HEK293 (cell line): ENCODE measurements around the gene PDE4B.

Source experiments
- CTCF ChIA-PET: fragments of 350-600 bp; formaldehyde crosslinking; extraction: SDS; loops from one replicate; lab custom pipeline; 2021; ENCODE audit warnings: antibody characterized with exemption; lab: Yijun Ruan, JAX
- POLR2A ChIA-PET: fragments of 300-600 bp; formaldehyde crosslinking; extraction: SDS; loops from one replicate; lab custom pipeline; 2020; ENCODE audit warnings: antibody characterized with exemption, inconsistent platforms; lab: Yijun Ruan, JAX
- H3K27ac ChIP-seq: fragments of 200-500 bp; sonication (Bioruptor generic); 2 replicates; pipeline ENCODE4 v1.5.1; 2014; ENCODE audit warnings: low read depth, low read length, control low read depth, inconsistent platforms; ENCODE audit errors: extremely low read depth
- H3K36me3 ChIP-seq, 2 experiments: fragments of 200-500 bp in 1 of 2; sonication (Bioruptor generic) in 1 of 2; 1 replicate in 1 of 2; 2 replicates in 1 of 2; pipeline ENCODE4 v1.5.1; 2014 to 2017; ENCODE audit warnings: inconsistent platforms in 2 of 2, low read length in 2 of 2; ENCODE audit not compliant: control insufficient read depth in 2 of 2, insufficient read depth in 1 of 2
- H3K4me1 ChIP-seq: fragments of 200-500 bp; sonication (Bioruptor generic); 2 replicates; pipeline ENCODE4 v1.5.1; 2014; ENCODE audit warnings: mild to moderate bottlenecking, low read length, inconsistent platforms; ENCODE audit not compliant: control insufficient read depth, insufficient read depth
- H3K4me3 ChIP-seq: 2 replicates; pipeline ENCODE4 v1.5.1; 2011; ENCODE audit warnings: low read depth, mild to moderate bottlenecking, control low read depth, low read length, moderate library complexity
- H3K9me3 ChIP-seq: fragments of 200-500 bp; sonication (Bioruptor generic); 2 replicates; pipeline ENCODE4 v1.5.1; 2014; ENCODE audit warnings: low read depth, low read length, inconsistent platforms; ENCODE audit not compliant: control insufficient read depth, insufficient read depth
- GFI1B ChIP-seq: fragments of 450-650 bp; formaldehyde crosslinking; IDR thresholded peaks from 2 replicates; pipeline ENCODE4 v1.5.1; 2016; ENCODE audit warnings: missing biosample characterization, missing genetic modification characterization
- HOXA7 ChIP-seq: sonication (generic); formaldehyde crosslinking; IDR thresholded peaks from 2 replicates; pipeline ENCODE4 v1.8.1; 2022; ENCODE audit warnings: missing genetic modification reagents, borderline replicate concordance
- OSR2 ChIP-seq: fragments of 450-650 bp; formaldehyde crosslinking; IDR thresholded peaks from 2 replicates; pipeline ENCODE4 v1.5.1; 2016; ENCODE audit warnings: missing biosample characterization, missing genetic modification characterization
- PRDM1 ChIP-seq: fragments of 450-650 bp; formaldehyde crosslinking; IDR thresholded peaks from 2 replicates; pipeline ENCODE4; 2016; ENCODE audit warnings: missing biosample characterization, missing genetic modification characterization
- REPIN1 ChIP-seq: fragments of 450-650 bp; formaldehyde crosslinking; IDR thresholded peaks from 2 replicates; pipeline ENCODE4 v1.5.1; 2017; ENCODE audit warnings: missing biosample characterization, missing genetic modification characterization, low read depth
- SP3 ChIP-seq: fragments of 450-650 bp; formaldehyde crosslinking; IDR thresholded peaks from 2 replicates; pipeline ENCODE4 v1.5.1; 2016; ENCODE audit warnings: missing biosample characterization, missing genetic modification characterization
- TCF7L2 ChIP-seq: IDR thresholded peaks from 2 replicates; pipeline ENCODE4 v1.6.1; 2011; ENCODE audit warnings: low read depth, mild to moderate bottlenecking, inconsistent platforms, low read length, moderate library complexity, borderline replicate concordance
- ZBTB21 ChIP-seq: fragments of 450-650 bp; formaldehyde crosslinking; IDR thresholded peaks from 2 replicates; pipeline ENCODE4 v1.5.1; 2017; ENCODE audit warnings: missing biosample characterization, missing genetic modification characterization
- ZBTB49 ChIP-seq: fragments of 450-650 bp; formaldehyde crosslinking; IDR thresholded peaks from 2 replicates; pipeline ENCODE4 v1.5.1; 2016; ENCODE audit warnings: missing biosample characterization, missing genetic modification characterization, low read depth
- ZFP69B ChIP-seq: fragments of 450-650 bp; formaldehyde crosslinking; IDR thresholded peaks from 2 replicates; pipeline ENCODE4 v1.5.1; 2016; ENCODE audit warnings: missing biosample characterization, missing genetic modification characterization
- ZNF16 ChIP-seq: fragments of 450-650 bp; formaldehyde crosslinking; IDR thresholded peaks from 2 replicates; pipeline ENCODE4 v1.5.1; 2016; ENCODE audit warnings: low read depth, missing biosample characterization, missing genetic modification characterization
- ZNF169 ChIP-seq: fragments of 450-650 bp; formaldehyde crosslinking; IDR thresholded peaks from 2 replicates; pipeline ENCODE4 v1.5.1; 2016; ENCODE audit warnings: missing biosample characterization, missing genetic modification characterization
- ZNF184 ChIP-seq: fragments of 450-650 bp; IDR thresholded peaks from 2 replicates; pipeline ENCODE4 v1.5.1; 2018; ENCODE audit warnings: missing biosample characterization, mild to moderate bottlenecking, missing genetic modification characterization
- ZNF221 ChIP-seq: fragments of 450-650 bp; formaldehyde crosslinking; IDR thresholded peaks from 2 replicates; pipeline ENCODE4 v1.5.1; 2017; ENCODE audit warnings: missing biosample characterization, missing genetic modification characterization, borderline replicate concordance
- ZNF404 ChIP-seq: fragments of 450-650 bp; formaldehyde crosslinking; IDR thresholded peaks from 2 replicates; pipeline ENCODE4 v1.5.1; 2017; ENCODE audit warnings: missing biosample characterization, missing genetic modification characterization
- ZNF416 ChIP-seq: fragments of 450-650 bp; formaldehyde crosslinking; IDR thresholded peaks from 2 replicates; pipeline ENCODE4 v1.5.1; 2016; ENCODE audit warnings: missing biosample characterization, missing genetic modification characterization
- ZNF544 ChIP-seq: fragments of 450-650 bp; formaldehyde crosslinking; IDR thresholded peaks from 2 replicates; pipeline ENCODE4 v1.5.0; 2017; ENCODE audit warnings: missing biosample characterization, missing genetic modification characterization
- ZNF555 ChIP-seq: fragments of 450-650 bp; formaldehyde crosslinking; conservative IDR thresholded peaks from 2 replicates; pipeline ENCODE4 v1.5.1; 2017; ENCODE audit warnings: missing biosample characterization, mild to moderate bottlenecking, missing genetic modification characterization, inconsistent platforms
- ZNF600 ChIP-seq: fragments of 450-650 bp; formaldehyde crosslinking; IDR thresholded peaks from 2 replicates; pipeline ENCODE4 v1.5.1; 2016; ENCODE audit warnings: missing biosample characterization, missing genetic modification characterization
- ZNF629 ChIP-seq: fragments of 450-650 bp; formaldehyde crosslinking; IDR thresholded peaks from 2 replicates; pipeline ENCODE4 v1.5.1; 2017; ENCODE audit warnings: missing biosample characterization, missing genetic modification characterization
- ZNF639 ChIP-seq: fragments of 450-650 bp; formaldehyde crosslinking; IDR thresholded peaks from 2 replicates; pipeline ENCODE4 v1.5.1; 2016; ENCODE audit warnings: missing biosample characterization, missing genetic modification characterization
- ZNF660 ChIP-seq: fragments of 450-650 bp; IDR thresholded peaks from 2 replicates; pipeline ENCODE4 v1.5.1; 2018; ENCODE audit warnings: missing biosample characterization, mild to moderate bottlenecking, missing genetic modification characterization
- TF ChIP-seq, protein P1 (sequence below): fragments of 450-650 bp; formaldehyde crosslinking; IDR thresholded peaks from 2 replicates; pipeline ENCODE4 v1.5.1; 2016; ENCODE audit warnings: missing biosample characterization, missing genetic modification characterization
- TF ChIP-seq, protein P2 (sequence below): fragments of 450-650 bp; formaldehyde crosslinking; IDR thresholded peaks from 2 replicates; pipeline ENCODE4 v1.5.1; 2016; ENCODE audit warnings: missing biosample characterization, missing genetic modification characterization
- TF ChIP-seq, protein P3 (sequence below): fragments of 450-650 bp; formaldehyde crosslinking; IDR thresholded peaks from 2 replicates; pipeline ENCODE4 v1.5.1; 2016; ENCODE audit warnings: missing biosample characterization, missing genetic modification characterization
- TF ChIP-seq, protein P4 (sequence below): fragments of 450-650 bp; IDR thresholded peaks from 2 replicates; pipeline ENCODE4 v1.5.1; 2018; ENCODE audit warnings: missing biosample characterization, missing genetic modification characterization

The PDE4B gene

GRCh38 chr1:66137235-66137634 lies 344.5 kb downstream of the PDE4B start:
- ChIA-PET CTCF (no interaction called here), POLR2A (no interaction called here)
- Histone ChIP-seq H3K4me1 (no peaks in the 10 kb centered on the region), H3K4me3 (no peak overlapping the region), H3K9me3 (no peaks in the 10 kb centered on the region), H3K27ac (no peak overlapping the region), H3K36me3 (no peaks in the 10 kb centered on the region)
- TF ChIP-seq ZBTB21 (tag by site-specific recombination) = peak; percentile 79
- peak; percentile 36; the same call in 1 of the 2 replicates for TF ChIP-seq ZNF660 (tag by site-specific recombination)
- TF ChIP-seq ZBTB49 (tag by site-specific recombination) = no peak
- 0 out of 2 replicates have a peak, but pooled peaks have one; percentile 19 for TF ChIP-seq ZNF600
- TF ChIP-seq ZNF544 (tag by site-specific recombination) = no peak
- no peak for TF ChIP-seq ZNF16
- TF ChIP-seq ZFP69B = no peak
- no peak for TF ChIP-seq ZNF221 (tag by site-specific recombination)
- TF ChIP-seq ZNF555 = no peak
- TF ChIP-seq ZNF416 (tag by site-specific recombination) = no peak
- TF ChIP-seq, protein P1, sequence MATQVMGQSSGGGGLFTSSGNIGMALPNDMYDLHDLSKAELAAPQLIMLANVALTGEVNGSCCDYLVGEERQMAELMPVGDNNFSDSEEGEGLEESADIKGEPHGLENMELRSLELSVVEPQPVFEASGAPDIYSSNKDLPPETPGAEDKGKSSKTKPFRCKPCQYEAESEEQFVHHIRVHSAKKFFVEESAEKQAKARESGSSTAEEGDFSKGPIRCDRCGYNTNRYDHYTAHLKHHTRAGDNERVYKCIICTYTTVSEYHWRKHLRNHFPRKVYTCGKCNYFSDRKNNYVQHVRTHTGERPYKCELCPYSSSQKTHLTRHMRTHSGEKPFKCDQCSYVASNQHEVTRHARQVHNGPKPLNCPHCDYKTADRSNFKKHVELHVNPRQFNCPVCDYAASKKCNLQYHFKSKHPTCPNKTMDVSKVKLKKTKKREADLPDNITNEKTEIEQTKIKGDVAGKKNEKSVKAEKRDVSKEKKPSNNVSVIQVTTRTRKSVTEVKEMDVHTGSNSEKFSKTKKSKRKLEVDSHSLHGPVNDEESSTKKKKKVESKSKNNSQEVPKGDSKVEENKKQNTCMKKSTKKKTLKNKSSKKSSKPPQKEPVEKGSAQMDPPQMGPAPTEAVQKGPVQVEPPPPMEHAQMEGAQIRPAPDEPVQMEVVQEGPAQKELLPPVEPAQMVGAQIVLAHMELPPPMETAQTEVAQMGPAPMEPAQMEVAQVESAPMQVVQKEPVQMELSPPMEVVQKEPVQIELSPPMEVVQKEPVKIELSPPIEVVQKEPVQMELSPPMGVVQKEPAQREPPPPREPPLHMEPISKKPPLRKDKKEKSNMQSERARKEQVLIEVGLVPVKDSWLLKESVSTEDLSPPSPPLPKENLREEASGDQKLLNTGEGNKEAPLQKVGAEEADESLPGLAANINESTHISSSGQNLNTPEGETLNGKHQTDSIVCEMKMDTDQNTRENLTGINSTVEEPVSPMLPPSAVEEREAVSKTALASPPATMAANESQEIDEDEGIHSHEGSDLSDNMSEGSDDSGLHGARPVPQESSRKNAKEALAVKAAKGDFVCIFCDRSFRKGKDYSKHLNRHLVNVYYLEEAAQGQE = no peak
- no peak for TF ChIP-seq ZNF404 (tag by site-specific recombination)
- no peak for TF ChIP-seq TCF7L2
- TF ChIP-seq HOXA7 = no peak
- TF ChIP-seq, protein P2, sequence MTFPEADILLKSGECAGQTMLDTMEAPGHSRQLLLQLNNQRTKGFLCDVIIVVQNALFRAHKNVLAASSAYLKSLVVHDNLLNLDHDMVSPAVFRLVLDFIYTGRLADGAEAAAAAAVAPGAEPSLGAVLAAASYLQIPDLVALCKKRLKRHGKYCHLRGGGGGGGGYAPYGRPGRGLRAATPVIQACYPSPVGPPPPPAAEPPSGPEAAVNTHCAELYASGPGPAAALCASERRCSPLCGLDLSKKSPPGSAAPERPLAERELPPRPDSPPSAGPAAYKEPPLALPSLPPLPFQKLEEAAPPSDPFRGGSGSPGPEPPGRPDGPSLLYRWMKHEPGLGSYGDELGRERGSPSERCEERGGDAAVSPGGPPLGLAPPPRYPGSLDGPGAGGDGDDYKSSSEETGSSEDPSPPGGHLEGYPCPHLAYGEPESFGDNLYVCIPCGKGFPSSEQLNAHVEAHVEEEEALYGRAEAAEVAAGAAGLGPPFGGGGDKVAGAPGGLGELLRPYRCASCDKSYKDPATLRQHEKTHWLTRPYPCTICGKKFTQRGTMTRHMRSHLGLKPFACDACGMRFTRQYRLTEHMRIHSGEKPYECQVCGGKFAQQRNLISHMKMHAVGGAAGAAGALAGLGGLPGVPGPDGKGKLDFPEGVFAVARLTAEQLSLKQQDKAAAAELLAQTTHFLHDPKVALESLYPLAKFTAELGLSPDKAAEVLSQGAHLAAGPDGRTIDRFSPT = peak; percentile 68; the same call in 1 of the 2 replicates
- TF ChIP-seq ZNF629 (tag by site-specific recombination) = peak; percentile 86
- TF ChIP-seq ZNF169 = no peak
- 0 out of 2 replicates have a peak, but pooled peaks have one; percentile 36 for TF ChIP-seq ZNF639 (tag by site-specific recombination)
- TF ChIP-seq, protein P3, sequence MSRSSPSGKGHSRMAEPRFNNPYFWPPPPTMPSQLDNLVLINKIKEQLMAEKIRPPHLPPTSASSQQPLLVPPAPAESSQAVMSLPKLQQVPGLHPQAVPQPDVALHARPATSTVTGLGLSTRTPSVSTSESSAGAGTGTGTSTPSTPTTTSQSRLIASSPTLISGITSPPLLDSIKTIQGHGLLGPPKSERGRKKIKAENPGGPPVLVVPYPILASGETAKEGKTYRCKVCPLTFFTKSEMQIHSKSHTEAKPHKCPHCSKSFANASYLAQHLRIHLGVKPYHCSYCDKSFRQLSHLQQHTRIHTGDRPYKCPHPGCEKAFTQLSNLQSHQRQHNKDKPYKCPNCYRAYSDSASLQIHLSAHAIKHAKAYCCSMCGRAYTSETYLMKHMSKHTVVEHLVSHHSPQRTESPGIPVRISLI (tag by site-specific recombination) = no peak
- 0 out of 2 replicates have a peak, but pooled peaks have one; percentile 39 for TF ChIP-seq ZNF184 (tag by site-specific recombination)
- TF ChIP-seq, protein P4, sequence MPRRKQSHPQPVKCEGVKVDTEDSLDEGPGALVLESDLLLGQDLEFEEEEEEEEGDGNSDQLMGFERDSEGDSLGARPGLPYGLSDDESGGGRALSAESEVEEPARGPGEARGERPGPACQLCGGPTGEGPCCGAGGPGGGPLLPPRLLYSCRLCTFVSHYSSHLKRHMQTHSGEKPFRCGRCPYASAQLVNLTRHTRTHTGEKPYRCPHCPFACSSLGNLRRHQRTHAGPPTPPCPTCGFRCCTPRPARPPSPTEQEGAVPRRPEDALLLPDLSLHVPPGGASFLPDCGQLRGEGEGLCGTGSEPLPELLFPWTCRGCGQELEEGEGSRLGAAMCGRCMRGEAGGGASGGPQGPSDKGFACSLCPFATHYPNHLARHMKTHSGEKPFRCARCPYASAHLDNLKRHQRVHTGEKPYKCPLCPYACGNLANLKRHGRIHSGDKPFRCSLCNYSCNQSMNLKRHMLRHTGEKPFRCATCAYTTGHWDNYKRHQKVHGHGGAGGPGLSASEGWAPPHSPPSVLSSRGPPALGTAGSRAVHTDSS (tag by site-specific recombination) = no peak
- peak; percentile 76 for TF ChIP-seq GFI1B (tag by site-specific recombination)
- no peak for TF ChIP-seq REPIN1 (tag by site-specific recombination)
- TF ChIP-seq OSR2 (tag by site-specific recombination) = peak; percentile 20; the same call in 1 of the 2 replicates
- TF ChIP-seq PRDM1 (tag by site-specific recombination) = no peak
- TF ChIP-seq SP3 (tag by site-specific recombination) = no peak
